GM23338 (cell line): ENCODE measurements around the gene ACTN2.

ENCODE experiments used
- CREB1 ChIP-seq: fragments of 250-450 bp; sonication (Bioruptor Pico); IDR thresholded peaks from 2 replicates; pipeline ENCODE4 v1.5.0; 2020; ENCODE audit warnings: low read depth, mild to moderate bottlenecking, moderate library complexity
- CTCF ChIP-seq, 2 experiments: fragments of 200-600 bp in 1 of 2; sonication (generic) in 1 of 2; conservative IDR thresholded peaks; 2 replicates each; pipeline versions ENCODE4 v1.5.1 to v1.6.1; 2016 to 2017; ENCODE audit warnings: antibody characterized with exemption in 2 of 2, low read depth in 2 of 2, mild to moderate bottlenecking in 2 of 2, moderate library complexity in 1 of 2
- ETS1 ChIP-seq: IDR thresholded peaks from 2 replicates; pipeline ENCODE4 v1.6.1; 2016; ENCODE audit warnings: antibody characterized with exemption
- EZH2 ChIP-seq: fragments of 200-600 bp; sonication (generic); IDR thresholded peaks from one replicate; pipeline ENCODE4 v1.8.0; 2017; ENCODE audit warnings: antibody characterized with exemption, mild to moderate bottlenecking, low read depth; ENCODE audit not compliant: unreplicated experiment
- EZH2phosphoT487 ChIP-seq: fragments of 200-600 bp; sonication (generic); IDR thresholded peaks from one replicate; pipeline ENCODE4 v1.8.1; 2018; ENCODE audit warnings: antibody characterized with exemption; ENCODE audit not compliant: unreplicated experiment
- JUNB ChIP-seq: IDR thresholded peaks from one replicate; pipeline ENCODE4 v1.6.1; 2016; ENCODE audit warnings: antibody characterized with exemption; ENCODE audit not compliant: unreplicated experiment
- NANOG ChIP-seq: IDR thresholded peaks from 2 replicates; pipeline ENCODE4 v1.6.1; 2016; ENCODE audit warnings: antibody characterized with exemption, borderline replicate concordance
- POLR2AphosphoS5 ChIP-seq: IDR thresholded peaks from 2 replicates; pipeline ENCODE4 v1.6.1; 2016; ENCODE audit warnings: antibody characterized with exemption, low read depth
- REST ChIP-seq: IDR thresholded peaks from one replicate; pipeline ENCODE4 v1.6.1; 2018; ENCODE audit warnings: antibody characterized with exemption; ENCODE audit not compliant: unreplicated experiment
- STAT1 ChIP-seq: IDR thresholded peaks from one replicate; pipeline ENCODE4 v1.6.1; 2016; ENCODE audit warnings: antibody characterized with exemption; ENCODE audit not compliant: unreplicated experiment
- ZNF114 ChIP-seq: fragments of 250-450 bp; sonication (Bioruptor Pico); IDR thresholded peaks from 2 replicates; pipeline ENCODE4 v1.5.0; 2020; ENCODE audit warnings: mild to moderate bottlenecking, moderate library complexity
- ZNF462 ChIP-seq: fragments of 250-450 bp; sonication (Bioruptor Pico); IDR thresholded peaks from 2 replicates; pipeline ENCODE4 v1.5.0; 2020; ENCODE audit warnings: mild to moderate bottlenecking, moderate library complexity

- TF ChIP-seq CTCF (conservative IDR thresholded peaks at IDR 0.05; ENCODE audit: low read depth in 2 of 2) (no peak), EZH2 (no peak), EZH2phosphoT487 (no peak), CREB1 (CRISPR knock-in tag) (no peak), POLR2AphosphoS5 (no peak), REST (no peak), JUNB (no peak), ETS1 (no peak), ZNF114 (CRISPR knock-in tag) (no peak), NANOG (no peak), STAT1 (no peak), ZNF462 (no peak)
These were observed 41.2 kb upstream of the ACTN2 start for GRCh38 chr1:236645016-236645680.
